Neural progenitor cell (in vitro differentiated cells): ENCODE results near the gene HLA-DOB. TPM values are rescaled to one million over a fixed set of nuclear protein-coding genes. Genes with fewer than 3 reads are reported as not detected.

Experiments used
- DNase-seq: peaks from one replicate; pipeline ENCODE4 v3.0.0-alpha.2; 2016; ENCODE audit warnings: low spot score
- H2AFZ ChIP-seq: fragments of 200-600 bp; sonication (generic); replicated peaks from 2 replicates; pipeline ENCODE4 v1.6.1; 2016; ENCODE audit warnings: antibody characterized with exemption
- H3F3A ChIP-seq: fragments of 200-600 bp; sonication (generic); 2 replicates; pipeline ENCODE4 v1.6.1; 2016; ENCODE audit warnings: antibody characterized with exemption, low read depth
- H3K27ac ChIP-seq: fragments of 200-600 bp; sonication (generic); 2 replicates; pipeline ENCODE4 v1.5.1; 2016; ENCODE audit warnings: mild to moderate bottlenecking
- H3K27me3 ChIP-seq: fragments of 200-600 bp; sonication (generic); 2 replicates; pipeline ENCODE4 v1.6.1; 2016; ENCODE audit warnings: mild to moderate bottlenecking, moderate library complexity
- H3K36me3 ChIP-seq: fragments of 200-600 bp; sonication (generic); 2 replicates; pipeline ENCODE4 v1.5.1; 2016
- H3K4me1 ChIP-seq: fragments of 200-600 bp; sonication (generic); 2 replicates; pipeline ENCODE4 v1.6.1; 2016; ENCODE audit warnings: mixed run types
- H3K4me2 ChIP-seq: fragments of 200-600 bp; sonication (generic); 2 replicates; pipeline ENCODE4 v1.6.1; 2016
- H3K4me3 ChIP-seq: fragments of 200-600 bp; sonication (generic); 2 replicates; pipeline ENCODE4 v1.5.1; 2016
- H3K79me2 ChIP-seq: fragments of 200-600 bp; sonication (generic); 2 replicates; pipeline ENCODE4 v1.6.1; 2016; ENCODE audit warnings: low read depth
- H3K9ac ChIP-seq: fragments of 200-600 bp; sonication (generic); 2 replicates; pipeline ENCODE4 v1.6.1; 2016
- H3K9me3 ChIP-seq: fragments of 200-600 bp; sonication (generic); 2 replicates; pipeline ENCODE4 v1.5.1; 2016; ENCODE audit warnings: low read depth
- H4K20me1 ChIP-seq: fragments of 200-600 bp; sonication (generic); 2 replicates; pipeline ENCODE4 v1.6.1; 2016; ENCODE audit warnings: low read depth
- H3K27ac Mint-ChIP-seq: 3 replicates; pipeline ENCODE4 v1.8.0; 2021; ENCODE audit warnings: mixed read lengths
- H3K27me3 Mint-ChIP-seq: 2 replicates; pipeline ENCODE4 v1.8.0; 2022; ENCODE audit warnings: low read depth, mild to moderate bottlenecking, inconsistent platforms, moderate library complexity, mixed read lengths; ENCODE audit not compliant: insufficient read depth
- H3K36me3 Mint-ChIP-seq: 3 replicates; pipeline ENCODE4 v1.8.0; 2021; ENCODE audit warnings: mixed read lengths
- H3K4me1 Mint-ChIP-seq: 3 replicates; pipeline ENCODE4 v1.8.0; 2021; ENCODE audit warnings: mixed read lengths
- H3K4me3 Mint-ChIP-seq: 3 replicates; pipeline ENCODE4 v1.8.0; 2021; ENCODE audit warnings: mild to moderate bottlenecking, moderate library complexity, mixed read lengths
- H3K9me3 Mint-ChIP-seq: 3 replicates; pipeline ENCODE4 v1.8.0; 2020; ENCODE audit warnings: mixed read lengths
- EZH2 ChIP-seq: fragments of 200-600 bp; sonication (generic); IDR thresholded peaks from 2 replicates; pipeline ENCODE4 v1.6.1; 2017; ENCODE audit warnings: antibody characterized with exemption, mild to moderate bottlenecking, moderate library complexity
- EZH2phosphoT487 ChIP-seq: fragments of 200-600 bp; sonication (generic); IDR thresholded peaks from 2 replicates; pipeline ENCODE4 v1.6.1; 2017; ENCODE audit warnings: antibody characterized with exemption
- total RNA-seq: library from RNA; depleted of rRNA; stranded (reverse); fragments of >200 nt; gene quantifications from 2 replicates; pipeline ENCODE4 v1.2.3, GENCODE V29; 2015; ENCODE audit warnings: low replicate concordance
- TF ChIP-seq, protein P1 (sequence below): fragments of 200-600 bp; sonication (generic); IDR thresholded peaks from 2 replicates; pipeline ENCODE4 v1.5.1; 2017; ENCODE audit warnings: antibody characterized with exemption, mild to moderate bottlenecking

The HLA-DOB gene
- total RNA-seq, 1 donor from 2014 or later: 2.6 TPM

DNA sequence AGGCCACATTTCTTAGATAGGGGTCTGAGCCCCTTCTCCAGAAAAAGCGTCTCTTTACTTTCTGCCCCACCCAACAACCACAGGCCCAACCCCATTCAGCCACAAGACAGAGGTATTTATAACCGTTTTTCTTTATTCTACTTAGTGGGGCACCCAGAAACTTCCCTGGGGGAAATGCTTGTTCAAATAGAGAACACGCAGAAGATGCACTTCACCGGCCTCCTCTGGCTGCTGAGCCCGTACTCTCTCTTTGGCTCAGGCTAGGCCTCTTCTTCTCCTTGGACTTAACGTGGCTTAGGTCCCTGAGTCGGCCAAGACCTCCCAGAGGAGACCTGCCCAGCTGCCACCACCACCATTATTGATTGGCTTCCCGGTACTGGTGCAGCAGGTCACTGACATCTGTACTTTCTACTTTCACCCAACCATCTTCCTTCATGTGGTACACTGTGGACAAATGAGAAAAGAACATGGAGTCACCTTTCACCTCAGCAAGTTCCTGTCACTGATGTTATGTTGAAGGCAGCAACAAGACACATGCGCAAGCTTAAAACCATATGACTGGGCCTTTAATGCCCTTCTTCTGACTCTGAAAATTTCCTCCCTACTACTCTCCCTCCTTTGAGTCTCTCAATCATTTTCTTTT is 23.9 kb upstream of the HLA-DOB start:
- no peaks in the 10 kb centered on the region for H3K9me3 ChIP-seq
- H3K27ac ChIP-seq: no peak overlapping the region
- H3F3A ChIP-seq: peaks cover 5% of the 10 kb centered on the region
- Mint-ChIP-seq H3K27me3 (peaks cover 44% of the 10 kb centered on the region), H3K4me1 (peaks cover 17% of the 10 kb centered on the region), H3K9me3 (no peaks in the 10 kb centered on the region), H3K27ac (no peak overlapping the region), H3K36me3 (no peaks in the 10 kb centered on the region), H3K4me3 (no peak overlapping the region)
- H3K79me2 ChIP-seq: no peaks in the 10 kb centered on the region
- no peak for TF ChIP-seq EZH2
- TF ChIP-seq, protein P1, sequence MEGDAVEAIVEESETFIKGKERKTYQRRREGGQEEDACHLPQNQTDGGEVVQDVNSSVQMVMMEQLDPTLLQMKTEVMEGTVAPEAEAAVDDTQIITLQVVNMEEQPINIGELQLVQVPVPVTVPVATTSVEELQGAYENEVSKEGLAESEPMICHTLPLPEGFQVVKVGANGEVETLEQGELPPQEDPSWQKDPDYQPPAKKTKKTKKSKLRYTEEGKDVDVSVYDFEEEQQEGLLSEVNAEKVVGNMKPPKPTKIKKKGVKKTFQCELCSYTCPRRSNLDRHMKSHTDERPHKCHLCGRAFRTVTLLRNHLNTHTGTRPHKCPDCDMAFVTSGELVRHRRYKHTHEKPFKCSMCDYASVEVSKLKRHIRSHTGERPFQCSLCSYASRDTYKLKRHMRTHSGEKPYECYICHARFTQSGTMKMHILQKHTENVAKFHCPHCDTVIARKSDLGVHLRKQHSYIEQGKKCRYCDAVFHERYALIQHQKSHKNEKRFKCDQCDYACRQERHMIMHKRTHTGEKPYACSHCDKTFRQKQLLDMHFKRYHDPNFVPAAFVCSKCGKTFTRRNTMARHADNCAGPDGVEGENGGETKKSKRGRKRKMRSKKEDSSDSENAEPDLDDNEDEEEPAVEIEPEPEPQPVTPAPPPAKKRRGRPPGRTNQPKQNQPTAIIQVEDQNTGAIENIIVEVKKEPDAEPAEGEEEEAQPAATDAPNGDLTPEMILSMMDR: no peak
- no peak for TF ChIP-seq EZH2phosphoT487
- no peak overlapping the region for H3K4me3 ChIP-seq
- peaks cover 54% of the 10 kb centered on the region for H3K27me3 ChIP-seq
- no peak overlapping the region for H3K4me2 ChIP-seq
- no peaks in the 10 kb centered on the region for H3K36me3 ChIP-seq
- no peak for DNase-seq
- no peaks in the 10 kb centered on the region for H4K20me1 ChIP-seq
- no peak overlapping the region for H2AFZ ChIP-seq
- no peak overlapping the region for H3K9ac ChIP-seq
- peaks cover 8% of the 10 kb centered on the region for H3K4me1 ChIP-seq

DNA sequence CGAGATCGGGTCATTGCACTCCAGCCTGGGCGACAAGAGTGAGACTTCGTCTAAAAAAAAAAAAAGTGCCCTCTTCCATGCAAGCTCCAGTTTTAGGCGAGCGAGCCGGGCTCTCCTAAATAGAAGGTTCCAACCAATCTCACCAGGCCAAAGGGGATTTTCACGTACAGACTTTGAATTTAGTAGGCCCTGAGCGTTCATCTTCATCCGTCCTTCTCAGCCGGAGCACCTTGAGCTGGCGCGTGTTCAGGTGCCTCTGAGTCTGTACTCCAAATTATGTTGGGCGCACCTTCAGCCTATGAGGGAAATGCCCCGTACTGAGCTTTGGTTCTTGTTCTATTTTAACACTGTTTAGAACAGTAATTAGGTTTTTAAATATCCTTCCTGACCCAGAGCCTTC is 22.6 kb upstream of the HLA-DOB start:
- no peaks in the 10 kb centered on the region for H3K9me3 Mint-ChIP-seq
- Histone ChIP-seq H3F3A (peaks cover 5% of the 10 kb centered on the region), H3K4me2 (no peak overlapping the region), H3K9ac (no peak overlapping the region), H3K9me3 (no peaks in the 10 kb centered on the region), H3K27me3 (peaks cover 44% of the 10 kb centered on the region), H2AFZ (no peak overlapping the region), H4K20me1 (no peaks in the 10 kb centered on the region), H3K4me1 (peaks cover 5% of the 10 kb centered on the region), H3K4me3 (no peak overlapping the region), H3K79me2 (no peaks in the 10 kb centered on the region), H3K36me3 (no peaks in the 10 kb centered on the region), H3K27ac (no peak overlapping the region)
- no peaks in the 10 kb centered on the region for H3K36me3 Mint-ChIP-seq
- peaks cover 37% of the 10 kb centered on the region for H3K27me3 Mint-ChIP-seq
- H3K27ac Mint-ChIP-seq: no peak overlapping the region
- H3K4me1 Mint-ChIP-seq: peaks cover 12% of the 10 kb centered on the region
- H3K4me3 Mint-ChIP-seq: no peak overlapping the region
- TF ChIP-seq EZH2 (no peak), EZH2phosphoT487 (no peak)
- TF ChIP-seq, protein P1: no peak
- DNase-seq: no peak

DNA sequence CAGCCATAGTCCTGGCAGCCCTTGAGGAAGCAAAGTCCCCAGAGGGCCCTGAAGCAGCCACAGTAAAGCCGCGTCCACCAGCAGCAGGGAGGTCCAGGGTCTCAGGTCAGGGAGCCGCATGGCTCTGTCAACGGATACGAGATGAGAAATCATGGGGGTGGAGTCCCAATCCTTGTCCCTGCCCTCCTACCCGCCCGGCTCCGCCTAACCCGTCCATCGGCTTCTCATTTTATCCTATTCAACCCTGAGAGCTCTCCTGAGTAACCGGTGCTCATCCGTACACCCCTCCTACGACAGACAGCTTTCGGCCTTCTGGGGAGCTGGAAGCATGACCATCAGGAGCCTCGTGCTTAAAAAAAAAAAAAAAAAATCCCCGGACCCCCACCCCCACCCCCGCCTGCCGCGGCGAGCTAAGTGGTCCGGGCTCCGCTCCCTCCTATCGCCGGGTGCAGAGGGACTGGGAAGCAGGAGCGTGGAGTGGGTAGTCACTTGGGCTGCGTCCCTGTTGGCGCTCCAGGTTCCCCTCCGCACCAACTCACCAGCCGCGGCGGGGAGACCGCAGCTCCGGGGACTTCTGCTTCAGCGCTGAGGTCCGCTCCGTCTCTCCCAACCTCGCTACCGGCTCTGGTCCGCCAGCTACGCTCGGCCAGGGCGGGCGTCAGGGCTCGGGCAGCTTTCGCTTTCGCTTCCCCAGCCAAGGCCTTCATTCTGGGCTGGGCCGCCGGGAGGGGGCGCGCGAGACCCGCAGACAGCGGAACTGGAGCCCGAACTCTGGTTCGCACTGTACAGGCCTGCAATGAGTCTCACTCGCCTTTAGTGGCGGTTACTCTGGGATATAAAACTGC is 21.5 kb upstream of the HLA-DOB start, which contains the start of gene TAP2:
TSS of gene TAP2 (minus strand) at position 626 of the 845 bp plus-strand sequence. CDS start at position 120, 506 bp downstream.
- TF ChIP-seq, protein P1: peak; percentile 98
- no peak for TF ChIP-seq EZH2phosphoT487
- Histone ChIP-seq H3K36me3 (no peaks in the 10 kb centered on the region), H2AFZ (peak within 1 kb of the TSS; percentile 66), H3K27me3 (peaks cover 33% of the 10 kb centered on the region), H3K4me3 (peak within 1 kb of the TSS; percentile 67), H3K9ac (no peak within 1 kb of the TSS), H3K4me1 (peaks cover 5% of the 10 kb centered on the region), H3F3A (peaks cover 5% of the 10 kb centered on the region), H3K27ac (no peak within 1 kb of the TSS), H3K4me2 (peak within 1 kb of the TSS; percentile 71), H4K20me1 (no peaks in the 10 kb centered on the region), H3K9me3 (no peaks in the 10 kb centered on the region), H3K79me2 (no peaks in the 10 kb centered on the region)
- Mint-ChIP-seq H3K36me3 (no peaks in the 10 kb centered on the region), H3K9me3 (no peaks in the 10 kb centered on the region), H3K4me1 (peaks cover 6% of the 10 kb centered on the region), H3K27me3 (peaks cover 29% of the 10 kb centered on the region), H3K4me3 (peak within 1 kb of the TSS; percentile 90), H3K27ac (peak within 1 kb of the TSS; percentile 40)
- peak; percentile 95 for DNase-seq
